ENCODE results near the gene PTPRG. TPM values are rescaled to one million over a fixed set of nuclear protein-coding genes. Genes with fewer than 3 reads are reported as not detected.

PTPRG gene
- total and polyA plus RNA-seq, 2 experiments from 2014 or later = 8.5 to 34.9 TPM

DNA sequence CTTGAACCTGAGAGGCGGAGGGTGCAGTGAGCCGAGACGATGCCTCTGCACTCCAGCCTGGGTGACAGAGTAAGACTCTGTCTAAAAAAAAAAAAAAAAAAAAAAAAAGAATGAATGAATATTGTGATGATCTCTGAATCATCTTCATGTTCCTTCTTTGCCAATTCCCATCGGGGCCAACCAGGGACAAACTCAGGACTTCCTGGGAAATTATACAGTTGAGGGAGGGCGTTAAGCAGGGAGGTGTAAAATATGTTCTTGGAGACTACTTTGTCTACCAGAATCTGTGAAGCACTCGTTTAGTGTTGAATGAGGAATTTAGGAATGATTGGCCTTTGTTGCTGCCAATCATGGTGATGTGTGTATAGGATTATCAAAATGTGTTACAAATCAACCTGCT, 210.6 kb downstream of the PTPRG start:
- H3K27ac ChIP-seq = no peak overlapping the region
- no peak overlapping the region for H3K4me3 ChIP-seq
- H3K4me1 ChIP-seq (ENCODE audit: insufficient read depth) = peaks cover 7% of the 10 kb centered on the region
- peaks cover 31% of the 10 kb centered on the region for H3K79me2 ChIP-seq
- no peak overlapping the region for H3K4me2 ChIP-seq
- no peak for DNase-seq (ENCODE audit: low spot score)
- no peaks in the 10 kb centered on the region for H3K27me3 ChIP-seq
- no peaks in the 10 kb centered on the region for H4K20me1 ChIP-seq (ENCODE audit: insufficient read depth, poor library complexity, severe bottlenecking)
- 94% methylated on average over 3 of the region's 6 CpGs for WGBS (ENCODE audit: low lambda C conversion rate, missing lambda C conversion rate)
- no peaks in the 10 kb centered on the region for H3K9me3 ChIP-seq (ENCODE audit: low read depth)
- no peak overlapping the region for H2AFZ ChIP-seq
- TF ChIP-seq EZH2 (IDR thresholded peaks at IDR 0.05; ENCODE audit: borderline replicate concordance) (no peak), EZH2phosphoT487 (IDR thresholded peaks at IDR 0.05; ENCODE audit: low read depth, severe bottlenecking, unreplicated experiment) (no peak)
- TF ChIP-seq, protein P1, sequence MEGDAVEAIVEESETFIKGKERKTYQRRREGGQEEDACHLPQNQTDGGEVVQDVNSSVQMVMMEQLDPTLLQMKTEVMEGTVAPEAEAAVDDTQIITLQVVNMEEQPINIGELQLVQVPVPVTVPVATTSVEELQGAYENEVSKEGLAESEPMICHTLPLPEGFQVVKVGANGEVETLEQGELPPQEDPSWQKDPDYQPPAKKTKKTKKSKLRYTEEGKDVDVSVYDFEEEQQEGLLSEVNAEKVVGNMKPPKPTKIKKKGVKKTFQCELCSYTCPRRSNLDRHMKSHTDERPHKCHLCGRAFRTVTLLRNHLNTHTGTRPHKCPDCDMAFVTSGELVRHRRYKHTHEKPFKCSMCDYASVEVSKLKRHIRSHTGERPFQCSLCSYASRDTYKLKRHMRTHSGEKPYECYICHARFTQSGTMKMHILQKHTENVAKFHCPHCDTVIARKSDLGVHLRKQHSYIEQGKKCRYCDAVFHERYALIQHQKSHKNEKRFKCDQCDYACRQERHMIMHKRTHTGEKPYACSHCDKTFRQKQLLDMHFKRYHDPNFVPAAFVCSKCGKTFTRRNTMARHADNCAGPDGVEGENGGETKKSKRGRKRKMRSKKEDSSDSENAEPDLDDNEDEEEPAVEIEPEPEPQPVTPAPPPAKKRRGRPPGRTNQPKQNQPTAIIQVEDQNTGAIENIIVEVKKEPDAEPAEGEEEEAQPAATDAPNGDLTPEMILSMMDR (IDR thresholded peaks at IDR 0.05; ENCODE audit: poor library complexity) = no peak
- no peaks in the 10 kb centered on the region for H3K9me2 ChIP-seq (replicated peaks; ENCODE audit: insufficient read depth)
- no peaks in the 10 kb centered on the region for H3K36me3 ChIP-seq (replicated peaks; ENCODE audit: insufficient read depth, low read depth)

DNA sequence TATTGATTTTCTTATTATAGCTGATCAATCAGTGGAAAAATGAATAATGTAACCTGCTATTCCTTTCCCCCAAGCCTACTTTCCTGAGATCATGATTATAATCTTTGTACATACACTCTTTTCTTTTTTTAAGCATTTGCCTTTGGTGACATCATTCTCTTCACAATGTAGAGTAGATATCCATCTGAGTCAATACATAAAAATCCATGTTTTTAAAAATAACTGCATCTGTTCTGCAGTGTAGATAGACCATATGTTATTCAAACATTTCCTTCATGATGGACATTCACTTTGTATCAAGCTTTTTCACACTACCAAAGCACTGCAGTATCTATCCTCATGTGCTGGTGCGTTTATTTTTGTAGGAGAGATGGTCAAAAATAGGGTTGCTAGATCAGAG, 211.1 kb downstream of the PTPRG start:
- Histone ChIP-seq H4K20me1 (ENCODE audit: insufficient read depth, poor library complexity, severe bottlenecking) (no peaks in the 10 kb centered on the region), H3K36me3 (replicated peaks; ENCODE audit: insufficient read depth, low read depth) (no peaks in the 10 kb centered on the region), H2AFZ (no peak overlapping the region), H3K9me3 (ENCODE audit: low read depth) (no peaks in the 10 kb centered on the region), H3K4me1 (ENCODE audit: insufficient read depth) (peaks cover 7% of the 10 kb centered on the region), H3K9me2 (replicated peaks; ENCODE audit: insufficient read depth) (no peaks in the 10 kb centered on the region), H3K4me2 (no peak overlapping the region), H3K79me2 (peaks cover 31% of the 10 kb centered on the region), H3K27ac (no peak overlapping the region), H3K27me3 (no peaks in the 10 kb centered on the region), H3K4me3 (no peak overlapping the region)
- no peak for DNase-seq (ENCODE audit: low spot score)
- TF ChIP-seq, protein P1 (IDR thresholded peaks at IDR 0.05; ENCODE audit: poor library complexity) = no peak
- no peak for TF ChIP-seq EZH2 (IDR thresholded peaks at IDR 0.05; ENCODE audit: borderline replicate concordance)
- 92% methylated on average over 1 of the region's 1 CpG for WGBS (ENCODE audit: low lambda C conversion rate, missing lambda C conversion rate)

DNA sequence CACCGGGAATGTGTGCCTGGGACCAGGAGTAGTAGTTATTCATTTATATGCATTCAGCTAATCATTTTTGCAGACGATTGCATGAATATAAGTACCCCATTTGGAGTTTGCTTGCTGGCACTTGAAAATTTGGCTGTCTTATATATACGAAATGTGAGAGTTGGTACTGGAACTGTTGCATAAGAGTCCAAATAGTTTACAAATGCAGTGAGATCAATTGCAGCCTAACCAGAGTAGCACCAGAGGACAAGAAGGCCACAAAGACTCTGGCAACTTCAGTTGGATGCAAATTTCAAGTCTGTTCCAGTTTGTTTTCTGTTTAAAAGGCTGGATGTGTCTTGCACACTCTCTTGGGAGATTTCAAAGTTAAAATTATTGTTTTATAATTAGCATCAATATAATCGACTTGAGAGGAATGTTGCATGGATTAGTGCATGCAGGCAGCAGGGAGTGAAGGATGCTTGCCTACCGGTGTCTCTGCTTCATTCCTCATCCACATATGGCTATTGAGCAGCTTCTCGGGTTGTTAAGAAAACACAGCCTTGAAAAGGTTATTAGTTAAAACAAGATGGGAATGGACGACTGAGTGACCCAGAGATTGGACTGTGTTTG, 213.0 kb downstream of the PTPRG start:
- Histone ChIP-seq H3K27ac (no peak overlapping the region), H4K20me1 (ENCODE audit: insufficient read depth, poor library complexity, severe bottlenecking) (no peaks in the 10 kb centered on the region), H3K4me3 (no peak overlapping the region), H3K4me2 (no peak overlapping the region), H3K79me2 (peaks cover 30% of the 10 kb centered on the region), H3K36me3 (replicated peaks; ENCODE audit: insufficient read depth, low read depth) (no peaks in the 10 kb centered on the region), H3K4me1 (ENCODE audit: insufficient read depth) (peaks cover 7% of the 10 kb centered on the region), H3K27me3 (no peaks in the 10 kb centered on the region), H3K9me2 (replicated peaks; ENCODE audit: insufficient read depth) (no peaks in the 10 kb centered on the region), H2AFZ (no peak overlapping the region), H3K9me3 (ENCODE audit: low read depth) (no peaks in the 10 kb centered on the region)
- TF ChIP-seq EZH2phosphoT487 (IDR thresholded peaks at IDR 0.05; ENCODE audit: low read depth, severe bottlenecking, unreplicated experiment) (no peak), EZH2 (IDR thresholded peaks at IDR 0.05; ENCODE audit: borderline replicate concordance) (no peak)
- TF ChIP-seq, protein P1 (IDR thresholded peaks at IDR 0.05; ENCODE audit: poor library complexity) = no peak
- no peak for DNase-seq (ENCODE audit: low spot score)
- WGBS (ENCODE audit: low lambda C conversion rate, missing lambda C conversion rate) = 85% methylated on average over 7 of the region's 7 CpGs
